Vagina (tissue), 2 donors: ENCODE results near the gene OR5K1. TPM values are rescaled to one million over a fixed set of nuclear protein-coding genes. Genes with fewer than 3 reads are reported as not detected.

Experiments
- DNase-seq, 2 donors: peaks; one replicate each; pipeline ENCODE4 v3.0.0-alpha.2; 2017; ENCODE audit errors: extremely low spot score in 2 of 2
- H3K27ac ChIP-seq: fragments of 200-600 bp; sonication (generic); one replicate; pipeline ENCODE4 v1.5.1; 2019
- H3K27me3 ChIP-seq: fragments of 200-600 bp; sonication (generic); one replicate; pipeline ENCODE4 v1.5.1; 2019
- H3K36me3 ChIP-seq, 2 donors: fragments of 200-600 bp; sonication (generic); one replicate each; pipeline ENCODE4 v1.5.1; 2017 to 2019
- H3K4me1 ChIP-seq: fragments of 200-600 bp; sonication (generic); one replicate; pipeline ENCODE4 v1.5.1; 2019
- H3K4me3 ChIP-seq, 2 donors: fragments of 200-600 bp; sonication (generic); 1 replicate in 1 of 2; 2 replicates in 1 of 2; pipeline ENCODE4 v1.5.1; 2016 to 2019
- H3K9me3 ChIP-seq: fragments of 200-600 bp; sonication (generic); one replicate; pipeline ENCODE4 v1.5.1; 2019
- CTCF ChIP-seq, 3 experiments: fragments of 450-650 bp in 2 of 3; fragments of 200-600 bp in 1 of 3; sonication (generic) in 1 of 3; IDR thresholded peaks; one replicate each; pipeline ENCODE4 v1.5.1; 2017 to 2019; ENCODE audit warnings: antibody characterized with exemption in 3 of 3, mild to moderate bottlenecking in 2 of 3, moderate library complexity in 2 of 3
- POLR2A ChIP-seq, 2 donors: fragments of 450-650 bp; IDR thresholded peaks; one replicate each; pipeline ENCODE4 v1.6.1; 2017; ENCODE audit warnings: antibody characterized with exemption in 2 of 2, mild to moderate bottlenecking in 2 of 2, moderate library complexity in 2 of 2
- POLR2AphosphoS5 ChIP-seq, 2 donors: sonication (generic); formaldehyde crosslinking; IDR thresholded peaks; one replicate each; pipeline ENCODE4 v1.9.0; 2017; ENCODE audit warnings: antibody characterized with exemption in 2 of 2, mild to moderate bottlenecking in 2 of 2, low read depth in 1 of 2; ENCODE audit not compliant: insufficient read depth in 1 of 2
- intact Hi-C: fragments of 100-400 bp; cut with DNase I; formaldehyde crosslinking; loops from one replicate; pipeline ENCODE4 v1.15.1; 2023
- total RNA-seq: library from RNA; depleted of rRNA; stranded (reverse); fragments of >200 nt; gene quantifications from one replicate; pipeline ENCODE4 v1.2.3, GENCODE V29; 2016

OR5K1 gene
- total RNA-seq, 1 donor from 2014 or later = not detected

DNA sequence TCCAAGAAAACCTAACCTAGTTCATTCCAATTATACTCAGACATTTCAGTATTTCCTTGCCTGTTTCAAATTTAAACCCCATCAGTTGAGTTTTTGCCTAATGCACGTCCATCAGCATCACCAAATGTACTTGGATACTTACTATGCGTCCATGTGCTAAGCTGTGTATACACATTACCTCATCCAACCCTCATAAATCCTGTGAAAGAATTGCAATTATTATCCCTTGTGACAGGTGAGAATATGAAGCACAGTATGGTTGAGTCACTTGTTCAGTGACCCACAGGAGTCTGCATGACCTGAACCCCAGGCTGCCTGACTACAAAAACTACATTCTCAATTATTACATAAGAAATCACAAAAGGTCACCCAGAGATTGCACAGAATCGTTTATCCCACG is 37.0 kb downstream of the OR5K1 start:
- Histone ChIP-seq H3K27ac (no peak overlapping the region), H3K9me3 (no peaks in the 10 kb centered on the region), H3K27me3 (no peaks in the 10 kb centered on the region), H3K36me3 (no peaks in the 10 kb centered on the region), H3K4me1 (no peaks in the 10 kb centered on the region), H3K4me3 (no peak overlapping the region)
- no peak for DNase-seq
- TF ChIP-seq POLR2AphosphoS5 (IDR thresholded peaks at IDR 0.05; ENCODE audit: insufficient read depth in 1 of 2, low read depth in 1 of 2) (no peak), CTCF (IDR thresholded peaks at IDR 0.05) (no peak), POLR2A (IDR thresholded peaks at IDR 0.05) (no peak)
- intact Hi-C loops = no loop called here

DNA sequence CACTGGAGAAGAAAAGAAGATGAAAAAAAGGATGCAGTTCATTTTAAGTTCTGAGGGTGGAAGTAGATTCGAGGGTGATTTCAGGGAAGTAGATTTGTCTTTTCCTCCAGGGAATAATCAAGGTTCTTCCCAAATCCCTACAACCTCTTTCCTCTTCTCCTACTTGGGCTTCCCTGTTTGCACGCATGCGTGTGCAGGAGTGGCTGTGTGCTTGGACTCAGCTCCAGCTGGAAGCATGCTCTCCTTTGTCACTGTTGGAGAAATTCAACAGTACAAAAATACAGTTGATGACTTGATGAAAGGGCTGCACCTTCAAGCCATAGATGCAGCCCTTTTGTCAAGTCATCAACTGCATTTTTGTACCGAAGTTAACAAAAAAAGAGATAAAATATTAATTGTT is 38.3 kb downstream of the OR5K1 start:
- intact Hi-C loops = no loop called here
- DNase-seq = no peak

DNA sequence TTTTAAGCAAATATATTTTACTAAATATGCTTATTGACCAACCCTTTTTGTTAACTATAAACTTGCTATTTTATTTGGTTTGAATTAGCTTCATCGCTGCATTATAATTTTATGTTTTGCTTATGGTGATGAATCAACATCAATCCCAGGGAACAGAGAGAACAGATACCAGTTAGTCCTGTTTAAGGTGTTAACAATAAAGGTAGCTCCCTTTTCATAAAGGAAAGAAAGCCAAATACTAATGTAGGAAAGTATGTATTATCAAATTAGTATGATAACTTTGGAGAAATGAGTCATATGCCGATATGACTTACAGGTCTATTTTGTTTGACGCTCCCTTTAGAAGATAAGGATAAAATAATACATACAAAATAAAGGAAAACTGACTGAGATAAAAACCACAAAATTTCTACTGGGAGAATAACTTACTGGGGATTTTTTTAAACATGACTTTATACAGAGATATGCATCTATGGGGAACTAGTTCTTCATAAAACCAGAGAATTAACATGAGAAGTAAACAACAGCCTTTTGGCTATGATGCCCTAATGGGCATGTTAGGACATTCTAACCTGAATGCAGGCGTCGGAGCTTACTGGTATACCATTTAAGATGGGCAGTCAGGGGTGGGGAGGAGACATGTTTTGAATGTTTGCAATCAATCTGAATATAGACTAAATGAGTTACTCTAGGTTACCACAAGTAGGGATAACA is 39.0 kb downstream of the OR5K1 start:
- no peak overlapping the region for H3K27ac ChIP-seq
- no peak for DNase-seq

More for the DNA sequence above, 38.3 kb downstream of the OR5K1 start:
- Histone ChIP-seq H3K4me1 (no peaks in the 10 kb centered on the region), H3K36me3 (no peaks in the 10 kb centered on the region), H3K27ac (no peak overlapping the region), H3K9me3 (no peaks in the 10 kb centered on the region), H3K4me3 (no peak overlapping the region), H3K27me3 (no peaks in the 10 kb centered on the region)
- TF ChIP-seq CTCF (IDR thresholded peaks at IDR 0.05) = no peak
- TF ChIP-seq POLR2A (IDR thresholded peaks at IDR 0.05) = no peak
- TF ChIP-seq POLR2AphosphoS5 (IDR thresholded peaks at IDR 0.05; ENCODE audit: insufficient read depth in 1 of 2, low read depth in 1 of 2) = no peak

GRCh38 chr3:98504539-98504938 is 41.5 kb downstream of the OR5K1 start:
- TF ChIP-seq POLR2AphosphoS5 (IDR thresholded peaks at IDR 0.05; ENCODE audit: insufficient read depth in 1 of 2, low read depth in 1 of 2) (no peak), POLR2A (IDR thresholded peaks at IDR 0.05) (no peak), CTCF (IDR thresholded peaks at IDR 0.05) (no peak)
- intact Hi-C loops = no loop called here
- no peak for DNase-seq

More for the DNA sequence above, 39.0 kb downstream of the OR5K1 start:
- Histone ChIP-seq H3K4me1 (no peaks in the 10 kb centered on the region), H3K36me3 (no peaks in the 10 kb centered on the region), H3K4me3 (no peak overlapping the region), H3K9me3 (no peaks in the 10 kb centered on the region), H3K27me3 (no peaks in the 10 kb centered on the region)
- intact Hi-C loops = no loop called here
- no peak for TF ChIP-seq CTCF (IDR thresholded peaks at IDR 0.05)
- peak in 1 of 2 donors; percentile 47 for TF ChIP-seq POLR2AphosphoS5 (IDR thresholded peaks at IDR 0.05; ENCODE audit: insufficient read depth in 1 of 2, low read depth in 1 of 2)

GRCh38 chr3:98508582-98508981 is 45.6 kb downstream of the OR5K1 start:
- intact Hi-C loops = no loop called here
- peaks cover 9% of the 10 kb centered on the region for H3K4me1 ChIP-seq
- no peak overlapping the region for H3K27ac ChIP-seq

More at GRCh38 chr3:98504539-98504938, 41.5 kb downstream of the OR5K1 start:
- no peaks in the 10 kb centered on the region for H3K4me1 ChIP-seq
- no peaks in the 10 kb centered on the region for H3K9me3 ChIP-seq
- no peaks in the 10 kb centered on the region for H3K27me3 ChIP-seq
- no peak overlapping the region for H3K4me3 ChIP-seq
- H3K36me3 ChIP-seq = no peaks in the 10 kb centered on the region
- no peak overlapping the region for H3K27ac ChIP-seq

More at GRCh38 chr3:98508582-98508981, 45.6 kb downstream of the OR5K1 start:
- H3K36me3 ChIP-seq = no peaks in the 10 kb centered on the region
- no peak for DNase-seq
- no peak for TF ChIP-seq CTCF (IDR thresholded peaks at IDR 0.05)
- no peak for TF ChIP-seq POLR2AphosphoS5 (IDR thresholded peaks at IDR 0.05; ENCODE audit: insufficient read depth in 1 of 2, low read depth in 1 of 2)
- TF ChIP-seq POLR2A (IDR thresholded peaks at IDR 0.05) = no peak
- no peaks in the 10 kb centered on the region for H3K27me3 ChIP-seq
- no peak overlapping the region for H3K4me3 ChIP-seq
- H3K9me3 ChIP-seq = no peaks in the 10 kb centered on the region
